D721Med (cell line): ENCODE results near the gene ROCK2.
"Not testable (repeated sequence)": the region's sequence is repeated elsewhere in the genome, so short reads cannot be mapped to it uniquely, and the experiment has no call there.

Source experiments
- DNase-seq: peaks from one replicate; pipeline ENCODE4 v3.0.0; 2011; ENCODE audit warnings: low spot score; ENCODE audit not compliant: insufficient read length
- FAIRE-seq: peaks from 2 replicates; lab custom pipeline; 2011; peaks lifted over from hg19 to GRCh38; lab: Jason Lieb, UNC
- TF ChIP-seq, protein P1 (sequence below): IDR thresholded peaks from 2 replicates; pipeline ENCODE4 v1.5.1; 2012; ENCODE audit warnings: mild to moderate bottlenecking, control low read depth; ENCODE audit not compliant: insufficient read depth; ENCODE audit errors: missing control alignments

The ROCK2 gene

GRCh38 chr2:11239147-11239546 is 105.3 kb downstream of the ROCK2 start:
- TF ChIP-seq, protein P1, sequence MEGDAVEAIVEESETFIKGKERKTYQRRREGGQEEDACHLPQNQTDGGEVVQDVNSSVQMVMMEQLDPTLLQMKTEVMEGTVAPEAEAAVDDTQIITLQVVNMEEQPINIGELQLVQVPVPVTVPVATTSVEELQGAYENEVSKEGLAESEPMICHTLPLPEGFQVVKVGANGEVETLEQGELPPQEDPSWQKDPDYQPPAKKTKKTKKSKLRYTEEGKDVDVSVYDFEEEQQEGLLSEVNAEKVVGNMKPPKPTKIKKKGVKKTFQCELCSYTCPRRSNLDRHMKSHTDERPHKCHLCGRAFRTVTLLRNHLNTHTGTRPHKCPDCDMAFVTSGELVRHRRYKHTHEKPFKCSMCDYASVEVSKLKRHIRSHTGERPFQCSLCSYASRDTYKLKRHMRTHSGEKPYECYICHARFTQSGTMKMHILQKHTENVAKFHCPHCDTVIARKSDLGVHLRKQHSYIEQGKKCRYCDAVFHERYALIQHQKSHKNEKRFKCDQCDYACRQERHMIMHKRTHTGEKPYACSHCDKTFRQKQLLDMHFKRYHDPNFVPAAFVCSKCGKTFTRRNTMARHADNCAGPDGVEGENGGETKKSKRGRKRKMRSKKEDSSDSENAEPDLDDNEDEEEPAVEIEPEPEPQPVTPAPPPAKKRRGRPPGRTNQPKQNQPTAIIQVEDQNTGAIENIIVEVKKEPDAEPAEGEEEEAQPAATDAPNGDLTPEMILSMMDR: no peak
- DNase-seq (no peak), FAIRE-seq (no peak)

- TF ChIP-seq, protein P1: no peak
- FAIRE-seq: no peak
- DNase-seq: no peak
Measured at GRCh38 chr2:11237122-11237521, 107.3 kb downstream of the ROCK2 start.

DNA sequence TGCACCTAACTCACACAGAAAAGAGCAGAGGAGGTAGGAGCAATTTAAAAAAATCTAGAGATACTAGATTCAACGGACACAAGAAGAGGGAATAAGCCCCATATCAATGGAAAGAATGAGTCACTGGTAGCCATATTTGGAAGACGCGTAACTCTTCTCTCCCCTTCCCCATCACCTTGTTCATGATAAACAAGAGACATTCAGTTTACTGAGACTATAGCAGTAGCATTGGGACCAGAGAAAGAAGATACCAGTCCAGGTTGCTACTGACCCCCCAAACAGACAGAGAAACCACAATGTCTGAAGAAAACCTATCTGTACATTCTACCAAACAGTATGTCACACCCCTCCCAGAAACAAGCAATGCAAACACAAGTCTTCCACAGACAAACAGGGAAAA is 108.1 kb downstream of the ROCK2 start:
- TF ChIP-seq, protein P1: no peak
- FAIRE-seq (no peak), DNase-seq (no peak)

GRCh38 chr2:11235583-11235982 is 108.9 kb downstream of the ROCK2 start:
- DNase-seq: no peak
- no peak for FAIRE-seq
- TF ChIP-seq, protein P1: no peak

GRCh38 chr2:11234309-11234708 is 110.1 kb downstream of the ROCK2 start:
- TF ChIP-seq, protein P1: peak; percentile 59
- DNase-seq (no peak), FAIRE-seq (peak; percentile 74)

GRCh38 chr2:11231193-11231592 is 113.2 kb downstream of the ROCK2 start:
- not testable (repeated sequence) for DNase-seq, FAIRE-seq

DNA sequence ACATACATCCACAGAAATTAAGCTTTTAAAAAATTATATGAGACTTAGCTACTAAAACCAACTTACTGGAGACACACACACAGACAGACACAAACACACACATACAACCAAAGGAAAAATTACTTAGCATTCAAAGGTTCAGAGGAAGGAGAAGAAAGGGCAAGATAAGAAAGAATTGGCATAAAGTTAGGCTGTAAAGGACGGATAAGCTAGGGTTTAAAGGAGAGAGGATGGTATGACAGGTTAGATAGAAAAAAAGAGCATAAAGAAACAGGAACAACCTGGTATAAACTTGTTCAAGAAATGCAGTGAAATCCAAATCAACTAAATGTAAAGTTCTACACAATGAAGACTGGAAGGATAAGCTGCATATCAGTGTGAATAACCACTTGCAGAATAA is 115.7 kb downstream of the ROCK2 start:
- TF ChIP-seq, protein P1: no peak
- FAIRE-seq (no peak), DNase-seq (no peak)

DNA sequence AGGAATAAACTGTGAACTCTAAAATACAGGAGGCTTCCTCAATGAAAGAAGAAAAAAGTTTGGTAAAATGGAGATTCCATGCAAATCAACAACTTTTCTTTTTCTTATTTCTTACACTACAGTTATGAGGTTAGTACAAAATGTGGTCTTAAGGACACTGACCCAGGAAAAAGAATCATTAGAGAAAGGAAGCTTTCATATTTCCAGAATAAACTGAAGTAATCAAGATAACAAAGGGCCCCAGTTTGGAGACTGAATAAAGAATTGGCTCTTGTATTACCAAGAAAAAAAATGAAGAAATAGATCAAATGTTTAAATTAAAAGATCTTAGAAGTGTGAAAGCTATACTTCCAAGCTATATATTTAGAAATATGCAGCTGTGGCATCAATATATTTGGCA is 116.8 kb downstream of the ROCK2 start:
- FAIRE-seq (no peak), DNase-seq (no peak)
- TF ChIP-seq, protein P1: no peak
